Neural cell (in vitro differentiated cells): ENCODE data around the gene SMAD1. TPM values are rescaled to one million over a fixed set of nuclear protein-coding genes. Genes with fewer than 3 reads are reported as not detected.

Source experiments
- H2AFZ ChIP-seq: fragments of 200-600, 300-800 bp; sonication (generic), shearing (Covaris generic); 2 replicates; pipeline ENCODE4 v1.6.0; 2014; ENCODE audit warnings: low read depth, mild to moderate bottlenecking, antibody characterized with exemption, low read length, moderate library complexity
- H3F3A ChIP-seq: fragments of 200-600 bp; shearing (Covaris generic); 2 replicates; pipeline ENCODE4 v1.6.1; 2016; ENCODE audit warnings: mild to moderate bottlenecking, moderate library complexity, mixed read lengths, antibody characterized with exemption, low read length; ENCODE audit not compliant: insufficient read depth, poor library complexity, severe bottlenecking
- H3K27ac ChIP-seq: fragments of 200-600, 300-800 bp; sonication (generic), shearing (Covaris generic); 2 replicates; pipeline ENCODE4 v1.5.1; 2014; ENCODE audit warnings: mild to moderate bottlenecking, low read length, moderate library complexity
- H3K27me3 ChIP-seq: fragments of 300-800, 200-600 bp; sonication (generic), shearing (Covaris generic); 2 replicates; pipeline ENCODE4 v1.6.0; 2014; ENCODE audit warnings: mild to moderate bottlenecking, low read depth, low read length, moderate library complexity; ENCODE audit not compliant: insufficient read depth
- H3K36me3 ChIP-seq: fragments of 300-800, 200-600 bp; sonication (generic), shearing (Covaris generic); 2 replicates; pipeline ENCODE4 v1.5.1; 2014; ENCODE audit warnings: mild to moderate bottlenecking, antibody characterized with exemption, low read length, moderate library complexity; ENCODE audit not compliant: insufficient read depth
- H3K4me2 ChIP-seq: fragments of 300-800, 200-600 bp; sonication (generic), shearing (Covaris generic); 2 replicates; pipeline ENCODE4 v1.6.0; 2014; ENCODE audit warnings: mild to moderate bottlenecking, low read length
- H3K4me3 ChIP-seq: fragments of 300-800, 200-600 bp; sonication (generic), shearing (Covaris generic); 2 replicates; pipeline ENCODE4 v1.5.1; 2014; ENCODE audit warnings: mild to moderate bottlenecking, low read length, moderate library complexity
- H3K79me2 ChIP-seq: fragments of 200-600 bp; shearing (Covaris generic); replicated peaks from 2 replicates; pipeline ENCODE4 v1.6.0; 2014; ENCODE audit warnings: mild to moderate bottlenecking, low read length, moderate library complexity; ENCODE audit not compliant: insufficient read depth
- H3K9ac ChIP-seq: fragments of 300-800, 200-600 bp; sonication (generic), shearing (Covaris generic); 2 replicates; pipeline ENCODE4 v1.6.1; 2016; ENCODE audit warnings: mild to moderate bottlenecking, low read length, mixed read lengths
- H3K9me2 ChIP-seq: fragments of 200-600 bp; shearing (Covaris generic); 2 replicates; pipeline ENCODE4 v1.6.1; 2016; ENCODE audit warnings: mild to moderate bottlenecking, low read length, mixed read lengths; ENCODE audit not compliant: insufficient read depth
- H3K9me3 ChIP-seq: fragments of 200-600, 300-800 bp; sonication (generic), shearing (Covaris generic); 2 replicates; pipeline ENCODE4 v1.6.1; 2016; ENCODE audit warnings: mild to moderate bottlenecking, mixed run types, low read length, moderate library complexity, mixed read lengths
- H4K20me1 ChIP-seq: fragments of 200-600 bp; shearing (Covaris generic); 2 replicates; pipeline ENCODE4 v1.6.1; 2016; ENCODE audit warnings: mild to moderate bottlenecking, mixed run types; ENCODE audit not compliant: insufficient read depth
- EP300 ChIP-seq: fragments of 450-650 bp; conservative IDR thresholded peaks from 2 replicates; pipeline ENCODE4 v1.6.1; 2014; ENCODE audit warnings: antibody characterized with exemption, mild to moderate bottlenecking, moderate library complexity; ENCODE audit not compliant: poor library complexity, severe bottlenecking
- EZH2 ChIP-seq: fragments of 200-600, 300-800 bp; shearing (Covaris generic), sonication (generic); IDR thresholded peaks from 2 replicates; pipeline ENCODE4 v1.6.1; 2014; ENCODE audit warnings: antibody characterized with exemption, low read length, borderline replicate concordance, mild to moderate bottlenecking; ENCODE audit not compliant: insufficient read depth, poor library complexity, severe bottlenecking
- MXI1 ChIP-seq: fragments of 450-650 bp; conservative IDR thresholded peaks from 2 replicates; pipeline ENCODE4 v1.6.1; 2014; ENCODE audit warnings: antibody characterized with exemption, mild to moderate bottlenecking; ENCODE audit not compliant: poor library complexity, severe bottlenecking
- POLR2AphosphoS5 ChIP-seq: IDR thresholded peaks from 2 replicates; pipeline ENCODE4 v1.6.1; 2012
- RAD21 ChIP-seq: fragments of 450-650 bp; conservative IDR thresholded peaks from 2 replicates; pipeline ENCODE4 v1.6.1; 2014; ENCODE audit warnings: antibody characterized with exemption, mild to moderate bottlenecking, moderate library complexity
- SMC3 ChIP-seq: fragments of 450-650 bp; conservative IDR thresholded peaks from 2 replicates; pipeline ENCODE4 v1.6.1; 2014; ENCODE audit warnings: antibody characterized with exemption, mild to moderate bottlenecking, moderate library complexity; ENCODE audit not compliant: poor library complexity
- TAF1 ChIP-seq: IDR thresholded peaks from 2 replicates; pipeline ENCODE4 v1.6.1; 2012; ENCODE audit warnings: low read depth
- polyA plus RNA-seq: library from polyadenylated mRNA; depleted of rRNA; stranded (reverse); fragments of >200 nt; gene quantifications from 2 replicates; pipeline ENCODE4 v1.2.3, GENCODE V29; 2014
- TF ChIP-seq, protein P1 (sequence below): IDR thresholded peaks from 2 replicates; pipeline ENCODE4 v1.6.1; 2012; ENCODE audit warnings: borderline replicate concordance
- TF ChIP-seq, protein P2 (sequence below): fragments of 450-650 bp; IDR thresholded peaks from 2 replicates; pipeline ENCODE4 v1.5.1; 2014; ENCODE audit warnings: antibody characterized with exemption, mild to moderate bottlenecking, moderate library complexity; ENCODE audit not compliant: poor library complexity, severe bottlenecking

Gene SMAD1
- polyA plus RNA-seq, 1 donor from 2014 or later: 31.7 TPM

DNA sequence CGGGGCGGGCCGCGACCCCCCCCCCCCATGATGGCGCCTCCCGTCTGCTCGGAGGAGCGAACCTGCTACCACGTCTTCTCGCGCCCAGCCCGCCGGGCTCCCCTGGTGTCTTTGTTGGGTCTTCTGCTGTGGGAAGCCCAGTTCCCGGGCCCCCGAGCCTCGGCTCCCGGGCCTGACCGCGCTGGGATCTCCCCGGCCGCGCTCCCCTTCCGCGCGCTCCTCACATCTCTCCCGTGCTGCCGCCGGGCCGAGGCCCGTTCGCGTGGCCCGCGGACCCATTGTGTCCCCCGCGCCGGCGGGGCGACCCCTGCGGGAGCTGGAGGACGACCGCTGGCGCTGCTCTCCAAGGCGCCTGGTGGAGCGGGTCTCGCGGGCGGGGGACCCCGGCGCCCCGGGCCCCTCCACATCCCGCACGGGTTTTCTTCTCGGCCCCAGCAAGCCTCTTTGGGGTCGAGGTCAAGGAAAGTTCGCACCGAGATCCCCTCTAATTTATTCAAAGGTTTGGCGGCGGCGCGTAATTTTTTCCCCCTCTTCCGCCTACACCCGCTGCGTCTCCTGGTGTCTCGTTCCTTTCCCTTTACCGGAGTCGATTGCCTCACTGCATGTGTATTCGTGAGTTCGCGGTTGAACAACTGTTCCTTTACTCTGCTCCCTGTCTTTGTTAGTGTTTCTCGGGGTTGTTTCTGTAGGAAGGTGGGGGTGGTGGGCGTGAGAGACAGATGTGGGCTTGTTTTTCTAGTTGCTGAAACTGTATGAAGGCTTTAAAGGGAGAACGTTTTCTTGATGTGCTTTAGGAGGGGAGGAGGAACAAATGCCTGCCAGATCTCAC lies 770 bp downstream of the SMAD1 start:
- H3K4me3 ChIP-seq: peak overlapping the region; percentile 83
- peaks cover 45% of the 10 kb centered on the region for H3K79me2 ChIP-seq
- H3K4me2 ChIP-seq: peak overlapping the region; percentile 76
- no peaks in the 10 kb centered on the region for H3K36me3 ChIP-seq
- no peaks in the 10 kb centered on the region for H3K27me3 ChIP-seq
- H3F3A ChIP-seq: no peaks in the 10 kb centered on the region
- no peaks in the 10 kb centered on the region for H4K20me1 ChIP-seq
- H3K9me2 ChIP-seq: no peaks in the 10 kb centered on the region
- TF ChIP-seq SMC3: no peak
- peak; percentile 39 for TF ChIP-seq MXI1
- TF ChIP-seq, protein P1, sequence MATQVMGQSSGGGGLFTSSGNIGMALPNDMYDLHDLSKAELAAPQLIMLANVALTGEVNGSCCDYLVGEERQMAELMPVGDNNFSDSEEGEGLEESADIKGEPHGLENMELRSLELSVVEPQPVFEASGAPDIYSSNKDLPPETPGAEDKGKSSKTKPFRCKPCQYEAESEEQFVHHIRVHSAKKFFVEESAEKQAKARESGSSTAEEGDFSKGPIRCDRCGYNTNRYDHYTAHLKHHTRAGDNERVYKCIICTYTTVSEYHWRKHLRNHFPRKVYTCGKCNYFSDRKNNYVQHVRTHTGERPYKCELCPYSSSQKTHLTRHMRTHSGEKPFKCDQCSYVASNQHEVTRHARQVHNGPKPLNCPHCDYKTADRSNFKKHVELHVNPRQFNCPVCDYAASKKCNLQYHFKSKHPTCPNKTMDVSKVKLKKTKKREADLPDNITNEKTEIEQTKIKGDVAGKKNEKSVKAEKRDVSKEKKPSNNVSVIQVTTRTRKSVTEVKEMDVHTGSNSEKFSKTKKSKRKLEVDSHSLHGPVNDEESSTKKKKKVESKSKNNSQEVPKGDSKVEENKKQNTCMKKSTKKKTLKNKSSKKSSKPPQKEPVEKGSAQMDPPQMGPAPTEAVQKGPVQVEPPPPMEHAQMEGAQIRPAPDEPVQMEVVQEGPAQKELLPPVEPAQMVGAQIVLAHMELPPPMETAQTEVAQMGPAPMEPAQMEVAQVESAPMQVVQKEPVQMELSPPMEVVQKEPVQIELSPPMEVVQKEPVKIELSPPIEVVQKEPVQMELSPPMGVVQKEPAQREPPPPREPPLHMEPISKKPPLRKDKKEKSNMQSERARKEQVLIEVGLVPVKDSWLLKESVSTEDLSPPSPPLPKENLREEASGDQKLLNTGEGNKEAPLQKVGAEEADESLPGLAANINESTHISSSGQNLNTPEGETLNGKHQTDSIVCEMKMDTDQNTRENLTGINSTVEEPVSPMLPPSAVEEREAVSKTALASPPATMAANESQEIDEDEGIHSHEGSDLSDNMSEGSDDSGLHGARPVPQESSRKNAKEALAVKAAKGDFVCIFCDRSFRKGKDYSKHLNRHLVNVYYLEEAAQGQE: peak; percentile 77
- no peak for TF ChIP-seq EP300
- peak; percentile 75 for TF ChIP-seq POLR2AphosphoS5
- TF ChIP-seq RAD21: no peak
- TF ChIP-seq, protein P2, sequence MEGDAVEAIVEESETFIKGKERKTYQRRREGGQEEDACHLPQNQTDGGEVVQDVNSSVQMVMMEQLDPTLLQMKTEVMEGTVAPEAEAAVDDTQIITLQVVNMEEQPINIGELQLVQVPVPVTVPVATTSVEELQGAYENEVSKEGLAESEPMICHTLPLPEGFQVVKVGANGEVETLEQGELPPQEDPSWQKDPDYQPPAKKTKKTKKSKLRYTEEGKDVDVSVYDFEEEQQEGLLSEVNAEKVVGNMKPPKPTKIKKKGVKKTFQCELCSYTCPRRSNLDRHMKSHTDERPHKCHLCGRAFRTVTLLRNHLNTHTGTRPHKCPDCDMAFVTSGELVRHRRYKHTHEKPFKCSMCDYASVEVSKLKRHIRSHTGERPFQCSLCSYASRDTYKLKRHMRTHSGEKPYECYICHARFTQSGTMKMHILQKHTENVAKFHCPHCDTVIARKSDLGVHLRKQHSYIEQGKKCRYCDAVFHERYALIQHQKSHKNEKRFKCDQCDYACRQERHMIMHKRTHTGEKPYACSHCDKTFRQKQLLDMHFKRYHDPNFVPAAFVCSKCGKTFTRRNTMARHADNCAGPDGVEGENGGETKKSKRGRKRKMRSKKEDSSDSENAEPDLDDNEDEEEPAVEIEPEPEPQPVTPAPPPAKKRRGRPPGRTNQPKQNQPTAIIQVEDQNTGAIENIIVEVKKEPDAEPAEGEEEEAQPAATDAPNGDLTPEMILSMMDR: peak; percentile 19
- TF ChIP-seq TAF1: peak; percentile 25
- TF ChIP-seq EZH2: no peak
- peak overlapping the region; percentile 93 for H3K27ac ChIP-seq
- H3K9ac ChIP-seq: peak overlapping the region; percentile 86
- no peaks in the 10 kb centered on the region for H3K9me3 ChIP-seq
- H2AFZ ChIP-seq: peak overlapping the region; percentile 70

DNA sequence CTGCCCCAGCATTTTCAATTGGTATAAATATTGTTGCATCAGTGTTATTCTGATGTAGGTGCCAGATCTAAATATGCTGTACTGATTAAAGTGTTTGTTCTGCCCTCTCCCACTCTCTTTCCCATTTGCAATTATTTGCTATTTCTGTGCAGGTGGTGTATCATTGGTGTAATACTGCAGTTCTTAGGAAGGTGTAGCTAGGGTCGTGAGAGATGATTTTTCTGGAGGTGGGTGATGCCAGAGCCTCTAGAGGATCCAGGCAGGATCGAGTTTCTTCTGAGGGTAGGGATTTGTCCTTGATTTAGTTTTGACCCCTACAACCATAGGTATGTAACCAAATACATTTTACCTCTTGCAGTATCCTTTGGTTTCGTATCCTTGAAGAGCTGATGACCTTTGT lies 1.9 kb downstream of the SMAD1 start:
- no peaks in the 10 kb centered on the region for H3F3A ChIP-seq
- H3K4me3 ChIP-seq: peak overlapping the region; percentile 83
- H3K27me3 ChIP-seq: no peaks in the 10 kb centered on the region
- no peaks in the 10 kb centered on the region for H3K9me2 ChIP-seq
- peak overlapping the region; percentile 76 for H3K4me2 ChIP-seq
- H2AFZ ChIP-seq: no peak overlapping the region
- TF ChIP-seq TAF1 (no peak), POLR2AphosphoS5 (peak; percentile 5), EP300 (no peak), RAD21 (peak; percentile 19), EZH2 (no peak), SMC3 (no peak), MXI1 (no peak)
- TF ChIP-seq, protein P1: no peak
- TF ChIP-seq, protein P2: no peak
- peaks cover 56% of the 10 kb centered on the region for H3K79me2 ChIP-seq
- no peaks in the 10 kb centered on the region for H4K20me1 ChIP-seq
- no peaks in the 10 kb centered on the region for H3K36me3 ChIP-seq
- H3K9me3 ChIP-seq: no peaks in the 10 kb centered on the region
- peak overlapping the region; percentile 93 for H3K27ac ChIP-seq
- peak overlapping the region; percentile 86 for H3K9ac ChIP-seq
